Measurements from ENCODE around the gene SEC31B. TPM values are rescaled to one million over a fixed set of nuclear protein-coding genes. Genes with fewer than 3 reads are reported as not detected.

Gene SEC31B
- total RNA-seq, 4 donors from 2014 or later = 2.8 to 5.2 (median 4.1) TPM

- intact Hi-C loops (cut with DNase I) = no loop called here
- DNase-seq (ENCODE audit: extremely low spot score) = no peak
- Histone ChIP-seq H3K4me3 (no peak overlapping the region), H3K36me3 (peaks cover 91 to 100% (median 99%) of the 10 kb centered on the region in 4 donors), H3K9me3 (no peaks in the 10 kb centered on the region), H3K4me1 (no peaks in the 10 kb centered on the region), H3K27ac (replicated peaks in 1 of 4) (no peak overlapping the region), H3K27me3 (no peaks in the 10 kb centered on the region)
- TF ChIP-seq POLR2AphosphoS5 (IDR thresholded peaks at IDR 0.05) (no peak), EP300 (IDR thresholded peaks at IDR 0.05) (no peak), POLR2A (IDR thresholded peaks at IDR 0.05; ENCODE audit: low read depth) (no peak), CTCF (IDR thresholded peaks at IDR 0.05) (no peak)
- WGBS = 98% methylated on average over 4 of the region's 5 CpGs
Observed at GRCh38 chr10:100544950-100545349, 25.3 kb upstream of the SEC31B start.

DNA sequence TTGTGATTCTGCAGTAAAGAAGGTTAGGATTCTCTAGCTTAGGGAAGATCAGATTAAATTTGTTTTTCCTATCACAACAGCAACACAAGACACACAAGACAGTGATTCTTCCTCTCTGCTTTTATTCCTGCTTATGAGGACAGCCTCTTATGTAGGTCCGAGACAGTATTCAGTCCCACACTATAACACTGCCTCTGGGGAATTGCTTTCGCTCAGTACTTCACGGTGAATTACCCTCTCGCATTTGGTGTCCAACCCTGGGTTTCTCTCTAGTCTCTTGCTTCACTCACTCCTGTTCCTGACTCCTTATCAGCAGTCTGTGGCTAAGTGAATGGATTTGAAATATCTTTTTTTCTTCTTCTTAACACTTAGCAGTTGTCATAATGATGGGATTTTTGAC, 17.8 kb upstream of the SEC31B start:
- no peak for DNase-seq (ENCODE audit: extremely low spot score)
- Histone ChIP-seq H3K4me1 (peaks cover 9 to 43% (median 35%) of the 10 kb centered on the region in 4 donors), H3K27me3 (no peaks in the 10 kb centered on the region), H3K4me3 (no peak overlapping the region), H3K36me3 (peaks cover 29 to 51% (median 41%) of the 10 kb centered on the region in 4 donors), H3K9me3 (no peaks in the 10 kb centered on the region), H3K27ac (replicated peaks in 1 of 4) (no peak overlapping the region)
- TF ChIP-seq POLR2AphosphoS5 (IDR thresholded peaks at IDR 0.05) = no peak
- no peak for TF ChIP-seq CTCF (IDR thresholded peaks at IDR 0.05)
- TF ChIP-seq EP300 (IDR thresholded peaks at IDR 0.05) = no peak
- no peak for TF ChIP-seq POLR2A (IDR thresholded peaks at IDR 0.05; ENCODE audit: low read depth)
- WGBS = 91% methylated on average over 4 of the region's 4 CpGs
- intact Hi-C loops (cut with DNase I) = loop anchor here (5.0 kb wide), 1 partner anchor 375 kb away; the partner anchor contains the start of gene SLF2

DNA sequence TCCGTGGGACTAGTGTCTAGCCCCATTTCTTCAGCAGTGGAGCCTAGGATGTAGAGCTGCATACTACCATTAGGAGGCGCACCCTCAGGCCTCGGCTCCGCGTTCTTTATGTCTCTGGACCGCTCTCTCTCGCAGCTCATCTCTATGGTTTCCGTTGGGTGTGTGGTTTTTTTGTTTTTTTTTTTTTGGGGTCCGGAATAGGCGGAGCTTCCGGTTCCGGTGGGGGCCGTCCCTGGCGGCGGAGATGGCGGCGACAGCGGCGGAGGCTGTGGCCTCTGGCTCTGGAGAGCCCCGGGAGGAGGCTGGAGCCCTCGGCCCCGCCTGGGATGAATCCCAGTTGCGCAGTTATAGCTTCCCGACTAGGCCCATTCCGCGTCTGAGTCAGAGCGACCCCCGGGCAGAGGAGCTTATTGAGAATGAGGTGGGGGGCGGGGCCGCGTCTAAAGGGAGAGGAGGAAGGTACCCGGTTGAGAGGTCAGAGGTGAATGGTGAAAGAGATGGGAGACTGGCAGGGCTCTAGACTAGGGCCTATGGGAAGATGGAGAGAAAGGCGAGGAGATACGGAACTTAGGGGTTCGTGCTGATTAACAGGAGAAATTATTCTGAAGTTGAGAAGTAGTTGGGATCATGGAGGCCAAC, 16.2 kb upstream of the SEC31B start, which contains the start of gene HIF1AN:
TSS of gene HIF1AN (plus strand) at position 229 of the 639 bp plus-strand sequence. CDS start at position 245, 16 bp downstream.
- under 1% methylated on average over 35 of the region's 35 CpGs for WGBS

GRCh38 chr10:100535338-100535714, 15.7 kb upstream of the SEC31B start:
- 45% methylated on average over 4 of the region's 4 CpGs for WGBS
- Histone ChIP-seq H3K9me3 (no peaks in the 10 kb centered on the region), H3K27ac (replicated peaks in 1 of 4) (peak overlapping the region; percentile 71 to 83 (median 78)), H3K4me1 (peaks cover 9 to 43% (median 37%) of the 10 kb centered on the region in 4 donors), H3K36me3 (peaks cover 13 to 29% (median 21%) of the 10 kb centered on the region in 4 donors), H3K27me3 (no peaks in the 10 kb centered on the region), H3K4me3 (peak overlapping the region; percentile 66 to 89 (median 82))
- DNase-seq (ENCODE audit: extremely low spot score) = no peak
- TF ChIP-seq POLR2A (IDR thresholded peaks at IDR 0.05; ENCODE audit: low read depth) (no peak), EP300 (IDR thresholded peaks at IDR 0.05) (no peak), CTCF (IDR thresholded peaks at IDR 0.05) (no peak), POLR2AphosphoS5 (IDR thresholded peaks at IDR 0.05) (no peak)
- intact Hi-C loops (cut with DNase I) = loop anchor here (5.0 kb wide), 1 partner anchor 377 kb away; the partner anchor contains the start of gene SLF2

More for the DNA sequence above, 16.2 kb upstream of the SEC31B start, which contains the start of gene HIF1AN:
- Histone ChIP-seq H3K9me3 (no peaks in the 10 kb centered on the region), H3K36me3 (peaks cover 18 to 34% (median 26%) of the 10 kb centered on the region in 4 donors), H3K4me3 (peak within 1 kb of the TSS; percentile 66 to 89 (median 82)), H3K27ac (replicated peaks in 1 of 4) (peak within 1 kb of the TSS; percentile 71 to 83 (median 78)), H3K27me3 (no peaks in the 10 kb centered on the region), H3K4me1 (peaks cover 9 to 43% (median 35%) of the 10 kb centered on the region in 4 donors)
- intact Hi-C loops (cut with DNase I) = loop anchor here (5.0 kb wide), 1 partner anchor 376 kb away; the partner anchor contains the start of gene SLF2
- peak; percentile 95 for DNase-seq (ENCODE audit: extremely low spot score)
- peak; percentile 91 for TF ChIP-seq POLR2AphosphoS5 (IDR thresholded peaks at IDR 0.05)
- TF ChIP-seq CTCF (IDR thresholded peaks at IDR 0.05) = peak; percentile 94 to 96 (median 96)
- no peak for TF ChIP-seq EP300 (IDR thresholded peaks at IDR 0.05)
- peak; percentile 50 for TF ChIP-seq POLR2A (IDR thresholded peaks at IDR 0.05; ENCODE audit: low read depth)
